K562 (cell line): ENCODE results near the gene PPM1N. TPM values are rescaled to one million over a fixed set of nuclear protein-coding genes. Genes with fewer than 3 reads are reported as not detected.

Experiments used
- FOXO4 ChIP-seq: fragments of 450-650 bp; formaldehyde crosslinking; IDR thresholded peaks from 2 replicates; pipeline ENCODE4 v1.4.0; 2020; ENCODE audit warnings: mild to moderate bottlenecking, moderate library complexity
- GTF3C2 ChIP-seq: IDR thresholded peaks from 3 replicates; pipeline ENCODE4 v1.6.1; 2011; ENCODE audit warnings: borderline replicate concordance, mild to moderate bottlenecking, moderate library complexity; ENCODE audit not compliant: insufficient read length; ENCODE audit errors: extremely low read depth
- IFI16 ChIP-seq: fragments of 250-450 bp; sonication (Bioruptor Pico); IDR thresholded peaks from 2 replicates; pipeline ENCODE4 v2.1.2; 2022; ENCODE audit warnings: mild to moderate bottlenecking, inconsistent platforms
- NFE2L1 ChIP-seq: fragments of 450-650 bp; IDR thresholded peaks from 2 replicates; pipeline ENCODE4 v1.6.1; 2016; ENCODE audit warnings: missing genetic modification characterization, low read depth, mild to moderate bottlenecking, missing compliant biosample characterization, moderate library complexity, borderline replicate concordance
- RREB1 ChIP-seq: fragments of 250-450 bp; sonication (Bioruptor Pico); IDR thresholded peaks from 2 replicates; pipeline ENCODE4 v1.4.0; 2020
- SRF ChIP-seq, 2 experiments: fragments of 250-450, 450-650 bp in 1 of 2; sonication (Bioruptor Pico) in 1 of 2; sonication (generic) in 1 of 2; formaldehyde crosslinking; IDR thresholded peaks; 2 replicates each; pipeline versions ENCODE4 v1.5.0 to v1.5.1; 2020 to 2022; ENCODE audit warnings: mild to moderate bottlenecking in 1 of 2, missing genetic modification reagents in 1 of 2
- polyA plus RNA-seq, 8 experiments: library from polyadenylated mRNA; depleted of rRNA in 4 of 8; stranded (reverse) in 5 of 8; unstranded in 3 of 8; fragments of >200 nt; fragmentation: Nextera tagmentation in 2 of 8; fragmentation: Illumina TruSeq in 1 of 8; extraction: Ambion mirVana in 2 of 8; extraction: Trizol in 1 of 8; gene quantifications; 2 replicates each; pipeline versions ENCODE4 v1.2.1 to v1.2.3, GENCODE V29; 2011 to 2014; ENCODE audit warnings: inconsistent platforms in 1 of 8, missing spikeins in 1 of 8
- total RNA-seq, 7 experiments: library from RNA; depleted of rRNA in 6 of 7; stranded (reverse); fragments of >200 nt in 6 of 7; fragmentation: Illumina TruSeq in 2 of 7; extraction: Trizol in 2 of 7; gene quantifications; 2 replicates each; pipeline versions ENCODE4 v1.2.1 to v1.2.3, GENCODE V29; 2011 to 2021; ENCODE audit warnings: low replicate concordance in 1 of 7

The PPM1N gene
- total and polyA plus RNA-seq, 9 of the 15 experiments (the other 6 are each of a cell fraction or from before 2014, with no cell fraction given): 4.5 to 15.6 (median 8.7) TPM

GRCh38 chr19:45474606-45475521 is 23.4 kb upstream of the PPM1N start (continued):
- TF ChIP-seq RREB1 (no peak), NFE2L1 (tag) (no peak), SRF (CRISPR knock-in tag; IDR thresholded peaks at IDR 0.05) (no peak), IFI16 (no peak), GTF3C2 (no peak), FOXO4 (CRISPR knock-in tag) (no peak)
